GM18519 (cell line): ENCODE results near the gene SYT6.

ENCODE experiments used
- ATAC-seq: cut with Tn5 transposase; IDR thresholded peaks from one replicate; pipeline ENCODE4 v1.9.1; 2021; ENCODE audit warnings: mild to moderate bottlenecking, moderate library complexity; ENCODE audit not compliant: unreplicated experiment, low FRiP score

The SYT6 gene

DNA sequence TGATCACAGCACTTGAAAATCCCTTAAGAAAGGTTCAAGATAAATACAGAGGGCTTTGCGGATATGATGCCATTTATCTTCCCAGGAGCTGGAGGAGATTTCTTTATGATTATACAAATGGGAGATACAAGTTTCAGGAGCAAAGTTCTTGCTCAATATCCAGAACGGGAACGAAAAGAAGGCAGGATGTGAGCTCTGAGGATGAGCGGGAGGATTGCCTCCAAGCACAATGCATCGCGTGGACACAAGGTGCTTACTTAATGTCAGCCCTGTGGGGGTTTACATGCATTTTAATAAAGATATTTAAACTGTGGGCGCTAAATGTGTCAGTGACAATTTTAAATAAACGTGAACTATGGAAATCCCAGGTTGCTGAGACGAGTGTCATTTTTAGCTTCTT, 59.0 kb downstream of the SYT6 start:
- no peak for ATAC-seq

DNA sequence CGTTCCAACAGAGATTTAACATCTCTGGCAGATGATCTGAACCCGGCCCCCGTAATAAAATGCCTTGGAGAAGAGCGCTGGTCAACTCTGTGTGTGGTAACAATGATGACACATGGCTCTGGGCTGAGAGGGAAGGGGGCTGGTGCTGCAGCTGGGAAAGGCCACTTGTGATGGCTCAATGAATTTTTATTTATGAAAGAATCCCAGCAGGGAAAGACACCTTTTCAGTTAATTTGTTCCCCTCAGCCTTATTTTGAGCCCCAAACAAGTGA, 59.4 kb downstream of the SYT6 start:
- ATAC-seq: no peak

DNA sequence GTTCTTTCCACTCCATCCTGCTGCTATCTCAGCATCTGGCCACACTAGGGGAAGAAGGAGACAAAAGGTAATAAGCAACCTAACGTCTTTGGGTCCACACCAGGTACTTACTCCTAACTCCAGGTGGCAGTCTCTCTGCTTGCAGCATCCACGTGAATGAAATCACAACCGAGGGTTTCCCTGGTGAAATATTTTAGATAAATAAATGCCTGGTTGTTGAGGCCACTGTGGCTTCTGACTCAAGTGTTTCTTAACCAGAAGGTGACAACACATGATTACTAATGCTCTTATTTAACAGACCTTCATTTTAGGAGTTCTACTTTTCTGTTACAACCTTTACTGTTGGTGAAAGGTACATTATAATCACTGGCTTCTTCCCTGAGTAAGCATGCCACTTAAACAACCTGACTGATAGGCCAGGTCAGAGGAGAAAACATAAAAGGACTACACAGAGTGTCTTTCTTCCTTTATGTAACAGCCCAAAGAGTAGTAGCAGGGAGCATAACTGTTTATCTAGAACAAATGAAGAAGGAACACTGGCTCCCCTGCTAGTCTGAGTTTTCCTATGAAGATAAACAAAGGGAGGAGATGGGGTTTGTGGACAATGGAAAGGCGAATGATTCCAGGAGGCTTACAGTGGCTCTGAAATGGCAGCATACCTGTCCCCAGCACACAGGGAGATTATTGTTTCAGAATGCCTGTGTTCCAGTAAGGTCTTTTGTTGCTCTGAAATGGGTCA, 59.9 kb downstream of the SYT6 start:
- ATAC-seq: no peak

DNA sequence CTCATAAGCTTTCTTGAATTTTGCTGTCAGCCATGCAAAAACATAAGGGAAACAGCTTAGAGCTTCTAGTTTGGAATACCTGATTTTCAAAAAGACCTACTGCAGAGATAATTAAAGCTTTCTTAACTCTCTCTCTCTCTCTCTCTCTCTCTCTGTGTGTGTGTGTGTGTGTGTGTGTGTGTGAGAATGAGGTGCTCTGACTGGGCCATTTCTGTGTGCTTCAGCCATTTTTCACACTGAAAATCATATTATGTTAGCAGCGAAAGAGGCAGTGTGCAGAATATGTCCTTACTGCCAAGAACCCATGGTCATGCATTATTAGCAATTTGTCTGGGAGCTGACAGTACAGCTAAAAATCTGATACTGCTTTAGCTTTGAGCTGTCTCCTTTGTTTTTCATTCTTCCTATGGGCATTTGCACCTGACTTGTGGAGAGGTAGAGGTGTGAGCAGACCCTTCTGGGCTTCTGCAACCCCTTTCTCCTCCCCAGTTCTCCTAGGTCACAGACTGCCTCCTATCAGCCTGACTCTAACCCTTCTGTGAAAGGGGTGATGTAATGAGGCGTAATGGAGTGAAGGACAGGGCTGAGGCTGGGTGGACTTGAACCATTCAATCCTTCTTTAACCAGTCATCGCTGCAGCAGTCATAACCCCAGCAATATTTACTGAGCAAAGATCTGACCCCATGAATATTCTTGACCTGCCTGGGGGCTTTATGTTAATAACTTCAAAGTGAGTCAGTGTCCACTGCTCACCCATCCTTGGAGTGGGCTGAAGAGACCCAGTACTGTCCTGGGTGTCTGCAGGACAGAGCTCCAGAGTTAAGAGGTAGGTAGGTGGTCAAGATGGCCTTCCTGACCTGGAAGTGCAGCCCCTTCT, 61.2 kb downstream of the SYT6 start:
- ATAC-seq: no peak

DNA sequence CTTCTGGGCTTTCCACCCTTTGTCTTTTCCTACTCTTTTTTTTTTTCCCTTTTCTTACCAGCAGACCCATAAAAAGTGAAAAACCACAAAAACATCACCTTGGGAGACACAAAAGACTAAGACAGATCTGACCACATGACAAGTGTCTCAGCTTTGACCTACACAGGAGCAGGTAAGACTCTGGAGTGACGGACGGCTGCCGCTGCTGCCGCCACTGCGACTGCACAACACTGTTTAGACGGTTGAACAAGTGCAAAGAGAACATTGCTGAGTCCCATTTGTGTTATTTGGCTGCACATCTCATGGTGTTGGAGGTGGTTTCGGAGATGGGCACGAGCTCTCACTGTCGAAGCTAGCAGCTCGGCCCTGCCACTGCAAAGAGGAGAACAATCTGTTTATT, 62.0 kb downstream of the SYT6 start:
- no peak for ATAC-seq

DNA sequence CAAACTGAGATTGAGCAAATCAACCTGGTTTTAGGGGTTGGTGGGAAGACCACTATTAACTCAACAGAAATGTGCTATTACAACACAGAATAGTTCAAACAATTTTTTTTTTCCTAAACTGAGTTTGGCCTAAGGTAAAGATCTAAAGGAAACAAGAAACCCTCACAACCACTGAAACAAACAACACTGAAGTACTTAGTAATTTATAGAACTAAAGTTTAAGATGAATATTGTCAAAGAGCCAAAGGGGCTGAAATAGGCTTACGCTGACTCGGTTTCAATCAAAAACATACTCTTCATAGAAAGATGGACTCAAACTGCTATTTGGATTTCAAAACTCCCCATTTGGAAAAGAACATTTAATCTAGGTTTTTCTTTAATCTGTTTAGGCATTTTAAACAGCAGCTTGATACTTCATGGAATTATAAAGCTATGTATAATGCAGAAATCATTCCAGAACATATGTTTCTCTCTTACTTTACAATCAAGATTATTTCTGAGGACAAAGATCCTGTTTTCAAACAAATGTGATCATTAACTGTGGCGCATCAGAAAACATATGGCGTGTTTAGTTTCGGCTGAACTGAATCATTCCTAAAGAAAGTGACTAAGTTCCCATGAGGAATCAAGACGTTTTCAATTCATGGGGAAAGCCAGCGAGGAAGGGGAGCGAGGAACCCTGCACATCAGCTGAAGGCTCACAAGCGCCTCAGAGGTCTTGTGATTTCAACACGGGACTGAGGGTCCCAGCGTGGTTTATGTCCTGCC, 62.7 kb downstream of the SYT6 start:
- no peak for ATAC-seq

DNA sequence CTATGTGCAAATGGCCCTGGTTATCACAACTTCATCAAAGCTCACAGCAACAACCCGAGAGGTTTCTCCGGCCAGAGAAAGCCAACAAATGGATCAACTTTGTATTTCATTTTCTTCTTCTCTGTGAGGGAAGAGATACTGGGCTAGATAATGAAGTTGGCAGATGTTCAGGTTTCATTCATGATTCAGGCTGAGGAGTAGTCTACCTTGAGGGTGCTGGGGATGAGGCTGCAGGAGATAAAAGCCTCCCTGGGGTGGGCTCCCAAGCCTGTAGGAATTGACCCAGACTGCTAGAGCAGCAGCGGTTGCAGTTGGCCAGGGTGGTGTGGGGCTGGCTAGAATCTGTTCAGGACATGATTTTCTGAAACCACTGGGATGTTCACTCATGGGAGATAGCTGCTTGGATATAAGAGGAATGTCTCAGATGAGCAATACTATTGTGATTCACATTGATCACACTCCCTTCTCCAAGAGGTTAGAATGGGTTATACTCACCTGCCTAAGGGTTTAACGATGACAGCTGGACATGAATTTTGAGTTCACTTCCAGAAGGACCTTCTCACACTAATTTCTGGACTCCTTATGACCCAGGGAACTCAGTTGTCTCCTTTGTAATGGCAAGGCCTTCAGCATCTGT, 64.0 kb downstream of the SYT6 start:
- ATAC-seq: no peak

DNA sequence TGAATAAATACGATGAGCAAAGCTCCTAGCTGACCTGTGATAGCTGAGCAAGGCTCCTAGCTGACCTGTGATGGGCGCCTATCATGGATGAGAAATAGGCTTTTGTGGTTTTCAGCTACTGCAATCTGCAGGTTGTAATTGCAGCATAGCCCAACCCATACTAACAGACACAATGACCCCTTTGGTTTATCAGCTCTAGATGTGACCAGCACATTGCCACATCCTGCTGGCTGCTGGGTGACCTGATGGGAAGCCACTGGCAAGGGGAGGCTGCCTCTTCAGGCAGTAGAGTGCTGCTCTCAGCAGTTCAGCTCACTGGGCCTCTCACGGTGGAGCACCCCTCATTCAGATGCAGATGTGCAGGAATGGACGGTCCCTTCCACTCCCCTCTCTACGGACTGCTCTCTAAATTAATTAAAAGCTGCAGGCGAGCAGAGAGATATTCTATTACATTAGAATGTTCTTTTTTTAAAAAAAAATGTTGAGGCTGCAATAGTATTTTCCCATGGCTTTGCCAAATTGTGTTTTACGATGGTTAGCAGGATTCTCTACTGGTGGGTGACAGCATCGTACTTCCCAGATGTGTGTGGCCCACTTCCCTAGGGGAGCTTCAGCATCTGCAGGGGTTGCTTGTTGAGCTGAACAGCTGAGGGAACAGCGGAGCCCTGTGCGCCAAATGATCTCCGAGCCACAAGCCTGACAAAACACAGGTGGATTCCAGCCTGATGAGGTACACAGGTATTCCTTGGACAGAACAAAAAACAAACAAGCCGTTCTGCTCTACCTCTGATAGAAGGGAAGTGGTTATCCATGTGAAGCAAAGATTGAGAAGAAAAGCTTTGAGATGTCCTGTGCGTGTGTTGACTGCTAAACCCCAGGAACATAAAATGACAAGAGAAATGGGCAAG, 65.0 kb downstream of the SYT6 start:
- ATAC-seq: no peak

DNA sequence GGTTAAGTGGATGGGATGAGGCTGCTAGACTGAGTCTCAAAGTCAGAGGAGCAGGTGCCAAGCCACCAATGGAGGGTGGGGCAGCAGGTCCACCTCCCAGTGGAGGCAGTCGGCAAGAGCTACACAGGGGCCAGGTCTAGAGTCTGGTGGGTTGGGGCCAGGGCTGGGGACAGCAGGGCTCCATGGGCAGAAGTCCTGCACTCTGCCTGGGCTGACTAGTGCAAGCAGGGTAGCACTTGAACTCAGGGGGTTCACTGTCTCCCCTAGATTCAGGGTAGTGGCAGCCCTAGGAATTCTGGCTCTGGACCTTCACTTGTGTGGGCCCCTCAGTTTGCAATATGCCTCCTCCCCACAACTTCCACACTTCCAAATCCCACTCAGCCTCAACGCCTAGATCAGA, 66.2 kb downstream of the SYT6 start:
- no peak for ATAC-seq

DNA sequence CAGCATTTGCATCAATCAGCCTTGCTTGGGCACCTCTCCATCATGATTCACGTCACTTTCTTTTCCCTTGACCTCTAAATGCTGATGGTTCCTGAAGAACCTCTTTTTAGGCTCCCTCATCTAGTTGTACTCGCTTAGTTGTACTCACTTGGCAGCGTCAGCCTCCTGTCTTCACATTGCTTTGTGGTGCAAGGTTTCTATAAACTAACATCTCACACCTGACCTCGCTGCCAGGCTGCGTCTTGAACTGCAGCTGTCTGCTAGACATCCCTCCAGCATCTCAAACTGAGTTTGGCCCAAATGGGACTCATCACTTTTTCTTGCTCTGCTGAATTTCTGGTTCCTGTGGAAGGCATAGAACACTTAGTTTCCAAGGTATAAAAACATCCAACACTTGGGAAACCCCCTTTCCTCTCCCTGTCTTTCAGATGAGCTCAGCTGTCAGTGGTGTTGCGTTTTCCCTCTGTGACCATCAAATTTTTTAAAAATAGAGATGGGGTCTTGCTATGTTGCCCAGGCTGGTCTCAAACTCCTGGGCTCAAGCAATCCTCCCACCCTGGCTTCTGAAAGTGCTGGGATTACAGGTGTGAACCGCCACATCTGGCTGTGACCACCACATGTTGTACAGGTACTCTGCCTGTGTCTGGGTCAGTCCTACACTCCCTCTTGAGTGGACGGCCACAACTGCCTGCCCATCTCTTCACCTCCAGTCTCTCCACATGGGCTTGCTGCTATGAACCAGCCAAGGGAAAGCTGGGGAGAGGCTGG, 66.9 kb downstream of the SYT6 start:
- no peak for ATAC-seq

DNA sequence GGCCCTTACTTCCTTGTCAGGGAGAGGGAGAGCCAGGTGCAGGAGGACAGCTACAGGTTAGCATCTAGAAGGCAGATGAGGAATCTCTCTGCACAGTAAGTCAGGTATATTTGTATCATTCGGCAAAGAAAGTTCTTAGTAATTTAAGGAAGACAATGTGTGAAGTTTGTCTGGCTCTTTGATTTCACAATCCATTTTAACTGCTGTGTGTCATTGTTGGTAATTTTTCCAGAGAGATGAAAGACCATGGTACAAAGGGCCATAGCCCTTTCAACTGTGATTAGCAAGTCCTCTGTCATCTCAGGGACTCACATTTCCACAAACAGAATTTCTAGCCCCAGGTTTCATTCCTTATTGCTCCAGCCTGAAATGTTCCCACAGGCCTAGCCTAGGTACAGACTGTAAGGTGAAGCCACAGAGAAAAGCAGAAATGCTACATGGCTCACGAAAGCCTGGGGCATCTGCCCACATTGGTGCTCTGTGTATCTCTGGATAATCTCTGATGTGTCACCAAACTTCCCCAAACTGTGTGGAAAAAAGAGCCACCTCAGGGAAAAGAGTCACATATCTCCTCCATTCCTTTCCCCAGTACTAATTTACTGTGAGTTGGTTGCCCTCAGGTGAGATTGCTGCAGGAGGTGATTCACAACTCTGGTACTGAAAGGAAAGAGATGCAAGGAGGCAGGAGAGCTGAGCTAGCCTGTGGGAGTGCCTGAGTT, 70.6 kb downstream of the SYT6 start:
- ATAC-seq: no peak

DNA sequence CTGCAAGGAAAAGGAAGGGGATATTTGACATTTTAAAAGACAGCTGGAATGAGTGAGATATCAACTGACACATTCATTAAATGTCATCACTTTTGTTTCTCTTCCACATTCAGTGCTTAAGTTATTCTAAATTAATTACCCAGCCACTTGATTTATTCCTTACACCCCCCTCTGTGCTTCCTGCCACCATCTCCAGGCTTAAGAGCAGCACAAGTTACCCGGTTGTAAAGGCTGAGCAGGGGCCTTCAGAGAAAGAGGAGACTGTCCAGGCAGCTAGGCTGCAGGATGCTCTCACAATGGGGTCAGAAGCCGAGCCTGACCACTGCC, 71.4 kb downstream of the SYT6 start:
- ATAC-seq: no peak

DNA sequence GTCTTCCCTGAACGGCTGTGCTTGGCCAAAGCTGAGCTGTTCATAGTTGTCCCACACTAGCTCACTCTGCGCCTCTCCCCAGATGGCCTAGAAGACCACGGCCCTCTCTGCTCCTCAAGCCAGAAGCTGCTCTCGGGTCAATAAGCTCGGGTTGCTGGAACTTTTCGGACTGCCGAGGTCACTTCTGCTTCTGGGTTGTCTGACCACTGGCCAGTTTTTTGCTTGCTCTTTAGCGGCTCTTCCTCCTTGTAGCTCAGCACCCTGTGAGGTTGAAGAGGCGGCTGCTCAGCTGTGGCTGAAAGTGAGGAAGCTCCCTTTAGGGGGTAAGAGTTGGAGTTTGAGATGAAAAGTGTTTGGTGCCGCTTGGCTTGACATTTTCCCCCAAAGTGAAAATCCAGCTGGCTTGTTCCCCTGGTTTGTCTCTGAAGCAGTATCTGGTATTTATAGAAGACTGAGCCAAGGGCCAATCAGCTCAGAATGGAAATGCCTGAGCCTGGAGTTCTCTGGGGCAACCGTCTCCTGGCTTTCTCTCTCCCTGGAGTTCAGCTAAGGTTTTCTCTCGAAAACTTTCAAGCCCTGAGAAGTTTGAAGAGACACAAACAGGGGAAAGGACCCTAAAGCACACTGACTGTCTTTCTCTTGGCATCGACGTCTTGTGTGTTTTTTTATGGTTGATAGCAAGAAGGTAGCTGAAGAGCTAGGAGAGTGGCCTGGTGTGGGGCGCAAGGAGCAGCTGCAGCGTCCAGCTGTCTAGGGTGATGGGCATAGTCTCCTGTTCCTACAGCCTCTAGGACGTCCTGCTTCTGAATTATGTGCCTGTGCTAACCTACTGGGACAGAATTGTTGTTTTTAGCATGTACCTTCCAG, 72.0 kb downstream of the SYT6 start:
- no peak for ATAC-seq

DNA sequence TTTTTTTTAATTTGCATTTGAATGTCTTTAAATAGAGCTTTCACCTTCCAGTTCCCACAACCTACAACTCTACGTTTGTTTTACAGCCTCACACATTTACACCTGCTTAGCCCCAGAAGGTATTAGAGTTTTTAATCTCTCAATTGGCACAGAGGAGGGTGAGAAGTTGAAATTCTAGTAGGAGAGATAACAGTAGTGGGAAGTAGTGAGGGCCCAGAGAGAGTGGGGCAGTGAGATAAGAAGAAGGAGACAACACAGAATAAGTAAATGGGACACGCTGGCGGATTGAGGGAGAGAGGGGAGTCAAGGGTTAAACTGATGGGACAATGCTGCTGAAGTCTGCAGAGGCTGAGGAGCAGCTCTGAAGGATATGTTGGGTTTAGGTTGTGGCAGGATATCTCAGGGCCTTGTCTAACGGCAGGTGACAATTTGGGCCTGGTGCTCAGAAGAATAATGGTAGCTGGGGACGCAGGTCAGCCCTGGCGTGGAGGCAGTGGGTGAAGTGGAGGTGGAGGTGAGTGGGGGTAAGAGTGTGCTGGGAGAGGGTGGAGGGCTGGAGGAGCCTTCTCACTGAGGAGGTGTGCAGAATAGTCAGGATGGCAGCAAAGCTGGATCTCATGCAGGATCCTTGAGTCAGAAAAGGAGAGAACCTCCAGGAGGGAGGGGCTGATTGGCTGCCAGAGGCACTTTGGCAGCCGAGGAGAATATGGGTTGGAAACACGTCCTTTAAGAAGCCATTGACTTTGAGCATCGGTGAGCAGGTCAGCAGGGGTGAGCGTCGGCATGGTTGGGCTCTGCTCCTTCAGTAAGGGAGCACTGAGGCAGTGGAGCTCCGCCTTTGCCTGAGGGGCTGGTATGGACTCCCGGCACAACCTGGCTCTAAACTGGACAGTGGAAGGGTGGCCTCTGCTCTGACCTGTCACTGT, 72.9 kb downstream of the SYT6 start:
- ATAC-seq: no peak

DNA sequence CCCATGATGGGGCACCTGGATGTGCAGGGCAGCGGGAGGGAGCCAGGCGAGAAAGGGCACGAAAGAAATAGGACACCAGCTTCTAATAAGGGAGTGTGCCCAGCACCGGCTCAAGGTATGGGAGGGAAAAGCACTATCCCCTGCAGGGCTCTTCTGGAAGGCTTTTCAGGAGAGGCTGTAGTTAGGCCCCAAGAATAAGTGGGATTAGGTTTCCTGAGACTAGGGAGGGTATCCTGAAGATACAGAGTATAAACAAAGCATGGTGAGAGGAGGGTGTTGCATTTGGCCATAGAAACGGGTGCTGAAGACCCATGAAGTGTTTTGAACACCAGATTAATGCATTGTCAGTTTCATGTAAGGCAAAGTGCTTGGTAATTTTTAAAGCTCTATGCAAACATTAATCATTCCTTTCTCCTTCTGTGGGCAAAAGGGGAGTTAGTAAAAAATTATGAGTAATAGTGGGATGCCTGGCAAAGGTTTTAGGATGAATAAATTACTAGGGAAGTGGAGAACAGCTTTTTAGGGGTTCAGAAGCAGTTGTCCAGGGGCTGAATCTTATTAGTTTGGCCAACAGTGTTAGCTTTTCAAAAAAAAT, 74.0 kb downstream of the SYT6 start:
- no peak for ATAC-seq

DNA sequence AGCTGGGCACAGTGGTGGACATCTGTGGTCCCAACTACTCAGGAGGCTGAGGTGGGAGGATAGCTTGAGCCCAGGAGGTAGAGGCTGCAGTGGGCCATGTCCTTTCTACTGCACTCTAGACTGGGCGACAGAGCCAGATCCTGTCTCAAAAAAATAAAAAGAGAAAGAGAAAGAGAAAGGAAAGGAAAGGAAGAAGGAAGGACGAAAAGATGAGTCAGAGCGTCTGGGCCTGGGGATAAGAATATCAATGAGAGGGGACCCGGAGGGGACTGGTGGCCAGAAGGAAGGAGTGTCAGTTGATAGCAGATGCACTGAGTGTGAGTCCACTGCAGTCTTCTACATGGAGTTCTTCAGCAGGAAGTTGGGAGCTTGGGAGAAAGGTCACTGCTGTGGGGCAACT, 75.6 kb downstream of the SYT6 start:
- ATAC-seq: no peak
